ENCODE measurements around the gene TNS3. TPM values are rescaled to one million over a fixed set of nuclear protein-coding genes. Genes with fewer than 3 reads are reported as not detected.

TNS3 gene
- total and polyA plus RNA-seq, 7 donors: 17.4 to 43.8 (median 28.8) TPM

- no peaks in the 10 kb centered on the region for H3K36me3 ChIP-seq
- H3K27me3 ChIP-seq: no peaks in the 10 kb centered on the region
- no peak for TF ChIP-seq POLR2A (IDR thresholded peaks at IDR 0.05)
- TF ChIP-seq EP300 (IDR thresholded peaks at IDR 0.05): no peak
- no peak for TF ChIP-seq POLR2AphosphoS5 (IDR thresholded peaks at IDR 0.05)
- no peak for TF ChIP-seq CTCF (IDR thresholded peaks at IDR 0.05)
- peaks cover 0 to 1% (median under 1%) of the 10 kb centered on the region in 4 donors for H3K4me1 ChIP-seq
- H3K4me3 ChIP-seq: no peak overlapping the region
- no peaks in the 10 kb centered on the region for H3K9me3 ChIP-seq
- no peak for DNase-seq
- WGBS, 2 donors: 19 to 68% methylated on average over 4 of the region's 4 CpGs
- peak overlapping the region in 1 of 4 donors; percentile 21 for H3K27ac ChIP-seq
- intact Hi-C loops (cut with DNase I): no loop called here
Observed at GRCh38 chr7:47466832-47467231, 115.1 kb downstream of the TNS3 start.

- intact Hi-C loops (cut with DNase I): no loop called here
- no peak for DNase-seq
- no peak overlapping the region for H3K4me3 ChIP-seq
- no peaks in the 10 kb centered on the region for H3K36me3 ChIP-seq
- 79 to 88% methylated on average over 7 of the region's 7 CpGs for WGBS, 2 donors
- H3K9me3 ChIP-seq: no peaks in the 10 kb centered on the region
- no peak for TF ChIP-seq POLR2A (IDR thresholded peaks at IDR 0.05)
- TF ChIP-seq POLR2AphosphoS5 (IDR thresholded peaks at IDR 0.05): no peak
- TF ChIP-seq CTCF (IDR thresholded peaks at IDR 0.05): no peak
- no peak for TF ChIP-seq EP300 (IDR thresholded peaks at IDR 0.05)
- peak overlapping the region in 1 of 4 donors; percentile 14 for H3K27ac ChIP-seq
- H3K27me3 ChIP-seq: no peaks in the 10 kb centered on the region
- peaks cover 0 to 18% (median 17%) of the 10 kb centered on the region in 4 donors for H3K4me1 ChIP-seq
Observed at GRCh38 chr7:47465191-47465590, 116.7 kb downstream of the TNS3 start.

- Histone ChIP-seq H3K4me1 (peaks cover 0 to 18% (median 17%) of the 10 kb centered on the region in 4 donors), H3K9me3 (no peaks in the 10 kb centered on the region), H3K4me3 (no peak overlapping the region), H3K27ac (peak overlapping the region in 1 of 4 donors; percentile 14), H3K36me3 (no peaks in the 10 kb centered on the region), H3K27me3 (no peaks in the 10 kb centered on the region)
- 91 to 93% methylated on average over 9 of the region's 9 CpGs for WGBS, 2 donors
- TF ChIP-seq EP300 (IDR thresholded peaks at IDR 0.05) (no peak), CTCF (IDR thresholded peaks at IDR 0.05) (no peak), POLR2A (IDR thresholded peaks at IDR 0.05) (no peak), POLR2AphosphoS5 (IDR thresholded peaks at IDR 0.05) (no peak)
- DNase-seq: no peak
- intact Hi-C loops (cut with DNase I): no loop called here
Observed at GRCh38 chr7:47464266-47464665, 117.6 kb downstream of the TNS3 start.

- DNase-seq: no peak
- intact Hi-C loops (cut with DNase I): no loop called here
- Histone ChIP-seq H3K27ac (peak overlapping the region in 1 of 4 donors; percentile 25), H3K9me3 (no peaks in the 10 kb centered on the region), H3K4me1 (peaks cover 0 to 29% (median 19%) of the 10 kb centered on the region in 4 donors), H3K27me3 (no peaks in the 10 kb centered on the region), H3K4me3 (no peak overlapping the region), H3K36me3 (no peaks in the 10 kb centered on the region)
- no peak for TF ChIP-seq POLR2AphosphoS5 (IDR thresholded peaks at IDR 0.05)
- TF ChIP-seq EP300 (IDR thresholded peaks at IDR 0.05): no peak
- TF ChIP-seq POLR2A (IDR thresholded peaks at IDR 0.05): no peak
- no peak for TF ChIP-seq CTCF (IDR thresholded peaks at IDR 0.05)
- WGBS, 2 donors: 79 to 87% methylated on average over 4 of the region's 4 CpGs
Observed at GRCh38 chr7:47461746-47462145, 120.2 kb downstream of the TNS3 start.

GRCh38 chr7:47461161-47461560 is 120.8 kb downstream of the TNS3 start:
- H3K27ac ChIP-seq: peak overlapping the region in 1 of 4 donors; percentile 25
- WGBS, 2 donors: 27 to 56% methylated on average over 4 of the region's 4 CpGs
- DNase-seq: no peak

More at GRCh38 chr7:47461161-47461560, 120.8 kb downstream of the TNS3 start:
- TF ChIP-seq CTCF (IDR thresholded peaks at IDR 0.05): no peak
- no peak for TF ChIP-seq POLR2A (IDR thresholded peaks at IDR 0.05)
- TF ChIP-seq POLR2AphosphoS5 (IDR thresholded peaks at IDR 0.05): no peak
- TF ChIP-seq EP300 (IDR thresholded peaks at IDR 0.05): no peak
- Histone ChIP-seq H3K4me1 (peaks cover 0 to 29% (median 19%) of the 10 kb centered on the region in 4 donors), H3K4me3 (no peak overlapping the region), H3K27me3 (no peaks in the 10 kb centered on the region), H3K9me3 (no peaks in the 10 kb centered on the region), H3K36me3 (no peaks in the 10 kb centered on the region)
- intact Hi-C loops (cut with DNase I): no loop called here
